ENCODE data around the gene PRM2.

The PRM2 gene, protein sequence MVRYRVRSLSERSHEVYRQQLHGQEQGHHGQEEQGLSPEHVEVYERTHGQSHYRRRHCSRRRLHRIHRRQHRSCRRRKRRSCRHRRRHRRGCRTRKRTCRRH

DNA sequence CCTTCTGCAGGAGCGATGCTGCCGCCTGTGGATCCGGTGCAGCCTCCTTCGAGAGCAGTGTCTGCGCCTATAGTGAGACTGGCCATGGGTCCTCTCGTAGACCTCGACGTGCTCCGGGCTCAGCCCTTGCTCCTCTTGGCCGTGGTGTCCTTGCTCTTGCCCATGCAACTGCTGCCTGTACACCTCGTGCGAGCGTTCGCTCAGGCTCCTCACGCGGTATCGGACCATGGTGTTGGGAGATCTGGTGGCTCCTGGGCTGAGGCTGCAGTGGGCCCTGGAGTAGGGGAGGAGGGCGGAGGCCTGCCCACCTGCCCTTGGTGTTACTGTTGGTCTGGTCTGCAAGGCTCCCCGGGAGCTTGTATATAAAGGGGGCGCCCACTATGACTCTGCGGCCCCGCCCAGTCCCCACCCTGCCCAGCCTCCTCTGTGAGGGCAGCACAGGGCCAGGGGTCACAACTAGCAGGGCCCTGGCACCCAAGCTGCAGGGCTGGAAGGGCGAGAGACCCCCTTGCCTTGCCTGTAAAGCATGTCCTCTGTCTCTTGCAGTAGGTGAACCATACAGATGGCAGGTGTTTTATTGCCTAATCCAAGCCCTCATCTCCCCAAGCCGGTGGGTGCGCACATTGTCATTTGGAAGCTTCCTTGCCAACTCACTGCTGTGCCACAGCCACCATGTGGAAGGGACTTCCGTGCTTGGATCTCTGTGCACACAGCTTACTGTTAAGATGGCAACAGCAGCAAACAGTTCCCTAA, at the start of gene PRM2:
TSS of gene PRM2 (minus strand) at position 338 of the 753 bp plus-strand sequence. CDS start at position 228, 110 bp downstream.
- DNase-seq (ENCODE audit: low spot score) (no peak), FAIRE-seq (no peak)

DNA sequence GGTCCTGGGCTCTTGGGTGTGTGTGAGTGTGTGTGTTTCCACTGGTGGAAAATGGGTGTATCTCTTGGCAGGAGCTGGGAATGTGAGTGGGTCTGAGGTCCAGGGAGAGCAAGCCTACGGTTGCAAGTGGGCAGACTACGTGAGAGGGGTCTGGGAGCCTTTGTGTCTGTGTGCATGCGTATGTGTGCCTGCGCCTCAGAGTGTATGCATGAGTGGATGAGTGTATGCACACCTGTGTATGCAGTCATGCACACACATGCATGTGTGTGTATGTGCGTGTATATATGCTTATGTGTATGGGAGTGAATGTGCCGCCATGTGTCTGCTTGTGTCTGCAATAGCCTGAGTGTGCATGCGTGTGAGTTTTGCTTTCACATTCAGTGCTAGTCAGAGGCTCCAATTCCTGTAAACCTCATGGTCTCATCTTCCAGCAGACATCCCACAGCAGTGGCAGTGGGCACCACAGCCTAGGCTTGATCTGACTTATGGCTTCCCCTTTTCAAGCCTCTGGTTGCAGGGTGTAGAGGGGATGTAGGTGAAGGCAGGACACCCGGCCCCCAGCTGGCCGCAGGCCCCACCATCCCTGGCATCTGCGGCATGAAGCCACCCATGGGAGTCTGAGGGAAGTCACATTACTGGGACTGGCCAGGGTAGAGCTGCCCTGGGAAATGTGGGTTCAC, 49.3 kb upstream of the PRM2 start:
- DNase-seq (ENCODE audit: low spot score), result no peak
- FAIRE-seq, result no peak

DNA sequence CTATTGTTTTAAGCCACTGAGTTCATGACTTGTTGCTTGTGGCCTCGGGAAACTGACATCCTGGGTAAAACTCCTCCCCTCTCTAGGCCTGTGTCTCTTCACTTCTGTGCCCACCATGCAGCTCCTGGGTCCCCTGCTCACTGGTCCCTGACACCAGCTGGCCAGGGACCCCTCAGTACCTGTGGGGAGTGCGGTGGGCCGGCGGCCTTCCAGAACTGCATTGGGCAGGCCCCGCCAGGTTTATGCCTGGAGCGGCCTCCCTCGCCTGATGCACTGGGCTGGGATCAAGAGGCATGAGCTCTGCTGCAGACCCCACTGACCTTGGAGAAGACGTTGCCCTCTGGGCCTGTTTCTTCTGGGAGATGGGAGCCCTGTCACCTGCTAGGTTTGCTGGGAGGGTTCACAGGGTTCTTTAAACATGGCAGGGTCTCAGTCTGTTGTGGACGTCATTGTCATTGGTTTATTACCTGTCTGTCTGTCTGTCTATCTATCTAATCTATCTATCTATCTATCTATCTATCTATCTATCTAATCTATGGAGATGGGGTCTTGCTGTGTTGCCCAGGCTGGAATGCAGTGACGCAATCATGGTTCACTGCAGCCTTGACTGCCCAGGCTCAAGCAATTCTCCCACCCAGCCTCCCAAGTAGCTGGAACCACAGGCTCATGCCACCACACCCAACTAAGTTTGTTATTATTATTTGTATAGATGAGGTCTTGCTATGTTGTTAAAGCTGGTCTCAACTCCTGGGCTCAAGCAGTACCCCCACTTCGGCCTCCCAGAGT, 47.5 kb upstream of the PRM2 start:
- FAIRE-seq (no peak), DNase-seq (ENCODE audit: low spot score) (no peak)

DNA sequence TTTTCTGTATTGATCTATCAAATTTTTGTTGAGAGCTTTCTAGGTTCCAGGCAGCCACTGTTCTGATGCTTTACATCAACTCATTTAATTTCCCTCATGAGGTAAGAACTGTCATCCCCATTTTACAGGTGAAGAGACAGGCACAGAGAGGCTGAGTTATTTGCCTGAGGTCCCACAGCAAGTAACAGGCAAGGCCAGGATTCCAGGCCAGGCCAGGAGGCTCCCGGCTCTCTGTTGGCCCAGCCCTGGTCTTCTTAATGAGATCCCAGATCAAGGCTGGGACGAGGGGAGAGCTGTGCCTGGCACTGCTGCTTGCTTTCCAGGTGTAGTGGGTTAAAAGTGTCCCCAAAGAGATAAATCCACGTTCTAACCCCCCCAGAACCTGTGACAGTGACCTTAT, 46.5 kb upstream of the PRM2 start:
- FAIRE-seq (no peak), DNase-seq (ENCODE audit: low spot score) (no peak)

DNA sequence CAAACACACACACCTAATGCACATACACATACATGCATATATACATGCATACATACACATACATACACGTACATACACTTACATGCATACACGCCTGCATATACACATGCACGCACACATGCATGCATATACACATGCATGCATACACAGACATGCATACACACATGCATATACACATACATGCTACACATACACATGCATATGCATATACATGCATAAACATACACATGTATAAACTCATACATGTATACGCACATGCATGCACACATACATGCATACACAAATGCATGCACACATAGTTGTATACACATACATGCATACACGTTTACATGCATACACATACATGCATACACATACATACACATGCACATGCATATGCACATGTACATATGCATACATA, 45.4 kb upstream of the PRM2 start:
- no peak for FAIRE-seq
- DNase-seq (ENCODE audit: low spot score), result no peak

DNA sequence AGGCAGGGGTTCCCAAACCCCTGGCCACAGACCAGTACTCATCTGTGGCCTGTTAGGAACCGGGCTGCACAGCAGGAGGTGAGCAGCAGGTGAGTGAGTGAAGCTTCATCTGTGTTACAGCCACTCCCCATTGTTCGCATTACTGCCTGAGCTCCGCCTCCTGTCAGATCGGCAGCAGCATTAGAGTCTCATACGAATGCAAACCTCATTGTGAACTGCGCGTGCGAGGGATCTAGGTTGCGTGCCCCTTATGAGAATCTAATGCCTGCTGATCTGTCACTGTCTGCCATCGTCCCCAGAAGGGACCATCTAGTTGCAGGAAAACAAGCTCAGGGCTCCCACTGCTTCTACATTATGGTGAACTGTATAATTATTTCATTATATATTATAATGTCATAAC, 43.9 kb upstream of the PRM2 start:
- DNase-seq (ENCODE audit: low spot score) (no peak), FAIRE-seq (no peak)

DNA sequence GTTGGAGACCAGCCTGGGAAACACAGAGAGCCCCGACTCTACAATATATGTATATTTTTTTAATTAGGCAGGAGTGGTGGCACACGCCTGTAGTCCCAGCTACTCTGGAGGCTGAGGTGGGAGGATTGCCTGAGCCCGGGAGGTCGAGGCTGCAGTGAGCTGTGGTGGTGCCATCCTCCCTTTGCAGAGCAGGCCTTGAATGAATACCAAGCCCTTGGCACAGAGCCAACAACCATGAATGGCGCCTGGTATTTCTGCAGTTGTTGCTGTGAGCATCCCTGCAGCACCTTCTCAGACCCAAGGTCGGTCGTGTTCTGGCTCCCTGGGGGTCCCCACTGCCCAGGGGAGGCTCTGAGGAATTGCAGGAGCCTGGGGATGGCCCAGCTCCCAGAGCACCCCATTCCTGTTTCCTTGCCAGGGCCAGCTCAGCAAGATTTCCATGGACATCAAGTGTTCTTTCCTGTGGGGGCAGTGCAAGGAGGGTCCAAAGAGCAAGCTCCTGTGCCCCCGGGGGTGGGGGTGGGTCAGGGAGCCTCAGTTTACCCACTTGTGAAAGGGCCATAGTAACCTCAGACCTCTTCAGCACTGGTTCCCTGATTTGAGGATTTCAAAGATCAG, 43.4 kb upstream of the PRM2 start:
- no peak for DNase-seq (ENCODE audit: low spot score)
- no peak for FAIRE-seq

DNA sequence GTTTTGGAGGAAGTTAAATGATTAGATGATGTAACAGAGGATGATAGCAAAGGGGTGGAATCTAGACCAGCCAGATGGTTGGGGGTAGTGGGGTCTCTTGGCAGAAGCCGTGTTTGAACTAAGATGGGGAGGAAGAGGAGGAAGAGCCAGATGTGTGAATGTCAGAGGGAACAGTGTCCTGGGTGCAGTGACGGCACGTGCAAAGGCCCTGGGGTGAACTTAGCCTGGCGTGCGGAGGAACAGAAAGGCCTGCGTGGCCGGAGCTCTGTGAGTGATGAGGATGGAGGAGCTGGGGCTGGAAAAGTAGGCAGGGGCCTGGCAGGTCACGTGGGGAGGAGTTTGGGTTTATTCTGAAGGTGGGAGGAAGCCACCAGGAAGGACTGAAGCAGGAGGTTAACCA, 42.5 kb upstream of the PRM2 start:
- no peak for FAIRE-seq
- no peak for DNase-seq (ENCODE audit: low spot score)

DNA sequence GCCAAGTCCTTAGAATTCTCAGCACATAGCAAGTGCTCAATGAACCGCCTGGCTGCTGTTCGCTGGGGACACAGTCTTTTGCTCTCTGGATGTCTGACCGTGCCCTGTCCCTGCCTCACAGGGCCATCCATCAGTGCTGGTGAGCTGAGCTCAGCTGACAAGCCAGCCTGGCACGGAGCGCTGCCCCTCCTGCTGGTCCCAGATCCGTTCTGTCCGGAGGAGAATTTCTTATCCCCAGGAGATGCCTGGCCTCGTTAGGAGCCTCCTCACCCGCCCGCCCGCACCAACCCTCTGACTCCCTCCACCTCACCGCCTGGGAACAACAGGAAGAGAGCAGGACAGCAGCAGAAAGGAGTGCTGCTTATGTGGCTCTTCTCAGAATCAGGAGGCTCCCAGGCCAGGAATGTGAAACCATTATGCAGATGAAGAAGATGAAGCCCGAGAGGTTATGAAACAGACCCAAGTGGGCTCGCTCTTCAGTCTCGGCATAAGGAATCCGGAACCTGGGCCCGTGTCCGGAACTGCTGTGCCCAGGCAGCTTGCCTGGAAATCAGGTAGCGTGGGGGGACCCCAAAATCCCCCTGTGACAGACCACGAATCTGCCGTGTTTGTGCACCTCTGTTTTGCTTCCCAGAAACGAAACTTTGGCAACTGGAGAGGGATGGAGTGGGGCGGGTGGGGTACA, 40.2 kb upstream of the PRM2 start:
- no peak for FAIRE-seq
- peak; percentile 32 for DNase-seq (ENCODE audit: low spot score)

DNA sequence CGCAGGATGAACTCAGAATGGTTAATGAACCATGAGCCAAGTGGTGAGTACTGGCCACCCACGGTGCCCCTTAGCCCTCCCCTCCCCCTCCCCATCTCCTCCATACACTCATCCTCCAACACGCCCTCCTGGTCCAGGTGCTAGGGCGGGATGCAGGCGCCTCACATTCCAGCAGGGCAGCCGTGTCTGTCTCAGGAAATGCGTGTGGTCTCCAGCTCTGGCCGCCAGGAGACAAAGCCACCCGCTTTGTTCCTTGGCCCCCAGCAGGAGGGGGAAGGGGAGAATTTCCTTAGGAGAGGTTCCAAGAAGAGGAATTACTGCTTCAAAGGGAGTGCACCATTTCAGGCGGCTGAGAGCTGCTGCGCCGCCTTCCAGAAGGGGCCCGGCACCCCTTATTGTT, 39.2 kb upstream of the PRM2 start:
- FAIRE-seq (peak; percentile 85), DNase-seq (ENCODE audit: low spot score) (peak; percentile 95)

DNA sequence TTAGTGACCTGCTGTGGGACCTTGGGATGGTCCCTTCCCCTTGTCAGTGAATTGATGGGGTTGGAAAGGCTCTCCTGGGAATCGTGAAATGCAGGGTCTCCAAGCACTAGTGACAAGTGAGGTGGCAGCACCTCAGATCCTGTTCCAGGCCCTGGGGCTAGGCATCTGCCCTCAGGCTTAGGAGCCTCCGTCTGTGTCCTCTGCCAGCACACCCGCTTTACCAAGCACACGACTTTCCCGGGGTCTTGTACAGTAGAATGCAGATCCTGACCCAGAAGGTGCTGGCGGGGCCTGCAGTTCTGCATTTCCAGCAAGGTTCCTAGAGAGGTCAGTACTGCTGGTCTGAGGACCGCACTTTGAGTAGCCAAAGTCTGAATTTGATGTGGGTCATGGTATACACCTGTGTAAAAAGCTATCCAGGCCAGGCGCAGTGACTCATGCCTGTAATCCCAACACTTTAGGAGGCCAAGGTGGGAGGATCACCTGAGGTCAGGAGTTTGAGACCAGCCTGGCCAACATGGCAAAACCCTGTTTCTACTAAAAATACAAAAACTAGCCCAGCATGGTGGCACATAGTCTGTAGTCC, 38.1 kb upstream of the PRM2 start:
- DNase-seq (ENCODE audit: low spot score), result no peak
- FAIRE-seq, result no peak

DNA sequence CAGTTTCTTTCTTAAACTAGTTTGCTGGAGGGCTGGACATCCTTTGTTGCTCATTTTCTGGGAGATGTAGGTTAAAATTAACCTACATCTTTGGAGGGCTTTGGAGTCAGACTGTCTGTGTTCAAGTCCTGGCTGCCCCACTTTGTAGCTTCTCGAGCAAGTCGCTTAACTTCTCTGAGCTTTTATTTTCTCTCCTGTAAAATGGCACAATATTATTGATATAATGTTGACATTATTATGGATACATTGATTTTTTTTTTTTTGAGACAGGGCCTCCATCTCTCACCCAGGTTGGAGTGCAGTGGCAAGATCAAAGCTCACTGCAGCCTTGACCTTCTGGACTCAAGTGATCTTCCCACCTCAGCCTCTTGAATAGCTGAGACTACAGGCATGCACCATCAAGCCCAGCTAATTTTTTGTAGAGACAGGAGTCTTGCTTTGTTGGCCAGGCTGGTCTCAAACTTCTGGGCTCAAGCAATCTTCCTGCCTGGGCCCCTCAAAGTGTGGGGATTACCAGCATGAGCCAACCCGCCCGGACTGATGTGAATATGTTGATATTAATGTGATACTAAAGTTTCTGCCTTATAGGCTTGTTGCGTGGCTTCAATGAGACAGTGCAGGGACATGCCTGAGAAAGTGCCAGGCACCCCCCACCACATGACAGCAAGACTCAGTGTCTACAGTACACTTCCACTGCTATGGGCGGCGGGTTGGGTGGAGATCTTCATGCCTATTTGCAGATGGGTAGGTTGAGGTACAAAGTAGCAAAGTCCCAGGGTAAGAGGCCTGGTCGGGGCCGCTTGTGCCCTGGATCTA, 37.4 kb upstream of the PRM2 start:
- no peak for DNase-seq (ENCODE audit: low spot score)
- FAIRE-seq, result no peak

DNA sequence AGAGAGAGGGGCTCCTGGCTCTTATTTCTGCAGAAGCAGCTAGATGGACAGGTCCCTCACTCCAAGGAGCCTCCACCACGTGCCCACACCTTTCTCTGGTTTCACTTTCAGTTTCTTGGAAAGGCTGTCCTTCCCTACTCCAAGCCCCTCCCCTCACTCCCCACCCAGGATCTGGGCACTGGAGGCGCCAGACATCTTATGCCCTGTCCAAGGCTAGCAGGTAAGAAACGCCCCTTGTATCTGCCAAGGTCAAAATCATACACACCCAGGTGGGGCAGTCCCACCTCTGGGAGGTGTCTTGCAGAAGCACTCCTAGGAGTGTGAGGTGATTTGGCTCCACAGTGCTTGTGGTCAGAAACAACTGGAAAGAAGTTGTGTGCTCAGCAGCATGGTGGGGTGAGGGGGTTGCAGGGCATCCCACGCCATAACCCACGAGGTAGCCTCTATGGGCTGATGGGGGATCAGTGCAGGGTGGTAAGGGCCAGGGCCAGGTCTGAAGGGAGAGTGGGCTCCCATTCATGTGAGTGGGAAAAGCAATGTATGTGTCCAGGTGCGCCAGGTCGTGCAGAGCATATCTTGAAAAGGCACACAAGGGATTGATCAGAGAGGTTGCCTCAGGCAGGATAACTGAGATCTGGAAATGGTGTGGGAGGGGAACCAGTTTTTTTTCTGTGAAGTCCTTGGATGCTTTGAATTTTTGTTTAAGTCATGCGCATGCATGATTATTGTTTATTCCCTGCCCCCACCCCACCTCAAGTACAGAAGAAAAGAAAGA, 36.6 kb upstream of the PRM2 start:
- FAIRE-seq, result no peak

DNA sequence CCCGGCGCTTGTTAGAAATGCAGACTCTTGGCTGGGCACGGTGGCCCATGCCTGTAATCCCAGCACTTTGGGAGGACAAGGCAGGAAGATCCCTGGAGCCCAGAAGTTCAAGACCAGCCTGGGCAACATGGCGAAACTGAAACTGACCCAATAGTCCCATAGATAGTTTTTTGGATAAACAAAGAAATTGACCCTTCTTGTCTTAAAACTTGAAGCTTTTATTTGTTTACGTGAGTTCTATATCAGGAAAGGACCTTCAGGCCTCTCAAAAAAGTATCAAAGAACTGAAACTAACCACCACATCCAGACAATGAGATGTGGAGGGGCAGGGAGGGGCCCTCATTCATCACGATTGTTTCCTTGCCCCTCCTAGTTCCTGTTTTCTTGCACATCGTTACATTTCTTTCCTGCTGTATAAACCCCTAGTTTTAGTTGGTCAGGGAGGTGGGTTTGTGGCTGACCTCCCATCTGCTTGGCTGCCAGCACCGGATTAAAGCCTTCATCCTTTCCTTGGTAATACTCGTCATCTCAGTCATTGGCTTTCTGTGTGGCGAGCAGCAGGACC, 34.8 kb upstream of the PRM2 start:
- DNase-seq (ENCODE audit: low spot score) (no peak), FAIRE-seq (no peak)

More for the DNA sequence above, 36.6 kb upstream of the PRM2 start:
- DNase-seq (ENCODE audit: low spot score), result peak; percentile 18

DNA sequence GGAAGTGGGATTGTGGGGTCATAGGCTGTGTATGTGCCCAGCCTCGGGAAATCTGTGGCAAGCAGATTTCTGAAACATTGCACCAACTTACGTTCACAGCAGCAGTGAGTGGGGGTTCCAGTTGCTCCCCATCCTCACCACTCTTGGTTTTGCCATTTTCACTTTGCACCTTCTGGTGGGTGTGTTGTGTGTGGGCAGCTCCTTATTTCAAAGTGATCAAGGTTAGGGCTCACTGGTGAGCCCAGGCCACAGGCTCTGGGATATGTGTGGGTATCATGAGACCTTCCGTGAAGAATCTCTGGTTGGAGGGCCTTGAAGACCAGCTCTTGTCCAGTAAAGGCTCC, 34.3 kb upstream of the PRM2 start:
- FAIRE-seq, result no peak
- no peak for DNase-seq (ENCODE audit: low spot score)

DNA sequence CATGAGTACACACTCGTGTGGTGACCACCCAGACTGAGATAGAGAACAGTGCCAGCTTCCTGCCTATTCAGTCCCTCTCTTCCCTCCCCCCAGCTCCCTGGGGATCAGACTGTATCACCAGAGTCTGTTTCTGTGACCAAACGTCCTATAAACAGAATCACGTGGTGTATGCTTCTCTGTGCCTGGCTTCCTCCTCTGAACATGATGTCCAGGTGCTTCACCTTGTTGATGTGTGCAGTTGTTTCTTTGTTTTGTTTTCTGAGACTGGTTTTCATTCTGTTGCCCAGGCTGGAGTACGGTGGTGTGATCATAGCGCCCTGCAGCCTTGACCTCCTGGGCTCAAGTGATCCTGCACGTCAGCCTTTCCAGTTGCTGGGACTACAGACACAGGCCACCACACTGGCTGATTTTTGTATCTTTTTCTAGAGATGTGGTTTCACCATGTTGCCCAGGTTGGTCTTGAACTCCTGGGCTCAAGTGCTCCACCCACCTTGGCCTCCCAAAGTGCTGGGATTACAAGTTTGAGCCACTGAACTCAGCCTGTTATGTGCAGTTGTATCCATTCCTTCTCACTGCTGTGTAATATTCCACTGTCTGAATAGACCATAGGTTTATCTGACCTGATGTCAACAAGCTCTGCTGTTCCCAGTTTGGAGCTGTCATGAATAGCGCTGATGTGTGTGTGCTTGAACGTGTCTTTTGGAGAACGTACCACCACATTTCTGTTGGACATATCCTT, 33.8 kb upstream of the PRM2 start:
- no peak for FAIRE-seq
- no peak for DNase-seq (ENCODE audit: low spot score)

DNA sequence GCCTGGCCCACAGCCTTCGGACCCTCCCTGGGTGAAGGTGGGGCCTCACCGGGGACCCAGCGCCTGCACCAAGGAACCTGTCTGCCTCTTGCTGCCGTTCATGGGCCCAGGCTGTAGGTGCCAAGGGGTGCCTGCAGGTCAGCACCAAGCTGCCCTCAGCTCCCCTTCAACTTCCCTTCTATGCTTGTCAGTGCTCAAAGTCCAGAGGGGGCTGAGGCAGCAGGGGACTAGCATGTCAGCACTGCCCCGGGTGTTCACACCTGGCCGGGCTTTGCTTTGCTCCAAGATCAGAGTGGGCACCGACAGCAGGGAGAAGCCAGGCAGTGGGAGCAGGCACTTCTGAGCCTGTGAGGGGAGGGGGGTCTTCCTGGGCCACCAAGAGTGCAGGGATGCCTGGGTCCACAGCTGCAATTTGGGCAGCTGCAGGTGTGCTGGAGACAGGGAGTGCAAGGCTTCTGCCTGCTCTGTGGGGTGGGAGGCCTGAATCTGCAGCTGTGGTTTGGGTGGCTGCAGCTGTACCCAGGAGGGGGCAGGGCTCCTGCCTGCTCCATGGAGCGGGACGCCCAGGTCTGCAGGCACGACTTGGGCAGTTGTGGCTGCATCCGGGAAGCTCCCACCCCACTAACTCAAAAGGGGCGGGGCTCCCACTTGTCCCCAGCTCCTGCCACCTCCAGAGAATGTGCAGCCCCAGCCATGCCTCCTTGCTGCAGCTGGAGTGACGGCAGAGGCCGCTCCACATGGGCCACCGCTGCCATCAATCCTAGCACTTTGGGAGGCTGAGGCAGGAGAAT, 32.4 kb upstream of the PRM2 start:
- DNase-seq (ENCODE audit: low spot score) (no peak), FAIRE-seq (no peak)
